Measurements from ENCODE around the gene CD36. TPM values are rescaled to one million over a fixed set of nuclear protein-coding genes. Genes with fewer than 3 reads are reported as not detected.

Gene CD36
- total and polyA plus RNA-seq, 2 experiments from 2014 or later: 0.40 to 1.8 TPM

GRCh38 chr7:80651471-80651870 lies 13.0 kb downstream of the CD36 start (continued):
- no peak for TF ChIP-seq ZNF462 (CRISPR knock-in tag; IDR thresholded peaks at IDR 0.05)
- TF ChIP-seq, protein P1, sequence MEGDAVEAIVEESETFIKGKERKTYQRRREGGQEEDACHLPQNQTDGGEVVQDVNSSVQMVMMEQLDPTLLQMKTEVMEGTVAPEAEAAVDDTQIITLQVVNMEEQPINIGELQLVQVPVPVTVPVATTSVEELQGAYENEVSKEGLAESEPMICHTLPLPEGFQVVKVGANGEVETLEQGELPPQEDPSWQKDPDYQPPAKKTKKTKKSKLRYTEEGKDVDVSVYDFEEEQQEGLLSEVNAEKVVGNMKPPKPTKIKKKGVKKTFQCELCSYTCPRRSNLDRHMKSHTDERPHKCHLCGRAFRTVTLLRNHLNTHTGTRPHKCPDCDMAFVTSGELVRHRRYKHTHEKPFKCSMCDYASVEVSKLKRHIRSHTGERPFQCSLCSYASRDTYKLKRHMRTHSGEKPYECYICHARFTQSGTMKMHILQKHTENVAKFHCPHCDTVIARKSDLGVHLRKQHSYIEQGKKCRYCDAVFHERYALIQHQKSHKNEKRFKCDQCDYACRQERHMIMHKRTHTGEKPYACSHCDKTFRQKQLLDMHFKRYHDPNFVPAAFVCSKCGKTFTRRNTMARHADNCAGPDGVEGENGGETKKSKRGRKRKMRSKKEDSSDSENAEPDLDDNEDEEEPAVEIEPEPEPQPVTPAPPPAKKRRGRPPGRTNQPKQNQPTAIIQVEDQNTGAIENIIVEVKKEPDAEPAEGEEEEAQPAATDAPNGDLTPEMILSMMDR (conservative IDR thresholded peaks at IDR 0.05; ENCODE audit: low read depth in 2 of 2): no peak
- no peak for TF ChIP-seq ZNF331 (CRISPR knock-in tag; IDR thresholded peaks at IDR 0.05; ENCODE audit: low read depth)
- no peak for TF ChIP-seq CREB1 (CRISPR knock-in tag; IDR thresholded peaks at IDR 0.05; ENCODE audit: low read depth)
- TF ChIP-seq EZH2 (IDR thresholded peaks at IDR 0.05; ENCODE audit: low read depth, unreplicated experiment): no peak
- TF ChIP-seq ZNF114 (CRISPR knock-in tag; IDR thresholded peaks at IDR 0.05): no peak
- no peak for TF ChIP-seq NANOG (IDR thresholded peaks at IDR 0.05; ENCODE audit: borderline replicate concordance)
- no peak for TF ChIP-seq STAT1 (IDR thresholded peaks at IDR 0.05; ENCODE audit: unreplicated experiment)

GRCh38 chr7:80653244-80653643 lies 14.8 kb downstream of the CD36 start:
- Histone ChIP-seq H4K20me1 (replicated peaks; ENCODE audit: insufficient read depth) (no peaks in the 10 kb centered on the region), H3K27ac (ENCODE audit: low read depth) (no peak overlapping the region), H3K27me3 (ENCODE audit: insufficient read depth) (no peaks in the 10 kb centered on the region), H3K4me1 (ENCODE audit: insufficient read depth) (no peaks in the 10 kb centered on the region), H3K4me3 (no peak overlapping the region), H3K79me2 (replicated peaks; ENCODE audit: insufficient read depth) (no peaks in the 10 kb centered on the region), H3F3A (replicated peaks; ENCODE audit: low read depth) (no peaks in the 10 kb centered on the region), H3K9me2 (ENCODE audit: insufficient read depth) (no peaks in the 10 kb centered on the region), H3K4me2 (no peak overlapping the region), H3K36me3 (ENCODE audit: insufficient read depth) (no peaks in the 10 kb centered on the region), H2AFZ (no peak overlapping the region)
- peak overlapping the region; percentile 41; the same call in 1 of the 2 replicates for H3K27ac Mint-ChIP-seq
- H3K36me3 Mint-ChIP-seq (ENCODE audit: low read depth): no peaks in the 10 kb centered on the region
- no peak for DNase-seq (ENCODE audit: low spot score)
- no peaks in the 10 kb centered on the region for H3K27me3 Mint-ChIP-seq (ENCODE audit: insufficient read depth, low read depth, poor library complexity)
- no peak overlapping the region for H3K4me3 Mint-ChIP-seq
- no peak for ATAC-seq
- no peaks in the 10 kb centered on the region for H3K4me1 Mint-ChIP-seq
- H3K9me3 Mint-ChIP-seq: no peaks in the 10 kb centered on the region
- TF ChIP-seq NANOG (IDR thresholded peaks at IDR 0.05; ENCODE audit: borderline replicate concordance) (no peak), CREB1 (CRISPR knock-in tag; IDR thresholded peaks at IDR 0.05; ENCODE audit: low read depth) (no peak), ZNF114 (CRISPR knock-in tag; IDR thresholded peaks at IDR 0.05) (no peak), JUNB (IDR thresholded peaks at IDR 0.05; ENCODE audit: unreplicated experiment) (no peak)
